ENCODE data around the gene NUMB. TPM values are rescaled to one million over a fixed set of nuclear protein-coding genes. Genes with fewer than 3 reads are reported as not detected.
"Not testable (repeated sequence)": the region's sequence is repeated elsewhere in the genome, so short reads cannot be mapped to it uniquely, and the experiment has no call there.

Gene NUMB
- total RNA-seq, 2 experiments from 2014 or later = 27.9 to 31.5 TPM

- no peaks in the 10 kb centered on the region for H3K9me3 Mint-ChIP-seq
- TF ChIP-seq, protein P1, sequence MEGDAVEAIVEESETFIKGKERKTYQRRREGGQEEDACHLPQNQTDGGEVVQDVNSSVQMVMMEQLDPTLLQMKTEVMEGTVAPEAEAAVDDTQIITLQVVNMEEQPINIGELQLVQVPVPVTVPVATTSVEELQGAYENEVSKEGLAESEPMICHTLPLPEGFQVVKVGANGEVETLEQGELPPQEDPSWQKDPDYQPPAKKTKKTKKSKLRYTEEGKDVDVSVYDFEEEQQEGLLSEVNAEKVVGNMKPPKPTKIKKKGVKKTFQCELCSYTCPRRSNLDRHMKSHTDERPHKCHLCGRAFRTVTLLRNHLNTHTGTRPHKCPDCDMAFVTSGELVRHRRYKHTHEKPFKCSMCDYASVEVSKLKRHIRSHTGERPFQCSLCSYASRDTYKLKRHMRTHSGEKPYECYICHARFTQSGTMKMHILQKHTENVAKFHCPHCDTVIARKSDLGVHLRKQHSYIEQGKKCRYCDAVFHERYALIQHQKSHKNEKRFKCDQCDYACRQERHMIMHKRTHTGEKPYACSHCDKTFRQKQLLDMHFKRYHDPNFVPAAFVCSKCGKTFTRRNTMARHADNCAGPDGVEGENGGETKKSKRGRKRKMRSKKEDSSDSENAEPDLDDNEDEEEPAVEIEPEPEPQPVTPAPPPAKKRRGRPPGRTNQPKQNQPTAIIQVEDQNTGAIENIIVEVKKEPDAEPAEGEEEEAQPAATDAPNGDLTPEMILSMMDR (IDR thresholded peaks at IDR 0.05) = no peak
- ATAC-seq (ENCODE audit: poor library complexity) (no peak), DNase-seq (no peak)
- Histone ChIP-seq H3K4me1 (ENCODE audit: insufficient read depth, low read length) (no peaks in the 10 kb centered on the region), H3K4me3 (ENCODE audit: low read length) (no peak overlapping the region), H3K27ac (ENCODE audit: low read depth in 1 of 2, low read length in 2 of 2) (no peak overlapping the region), H3K36me3 (ENCODE audit: insufficient read depth, low read length) (no peaks in the 10 kb centered on the region), H3K27me3 (ENCODE audit: control insufficient read depth in 1 of 2, insufficient read depth in 2 of 2, low read length in 2 of 2) (no peaks in the 10 kb centered on the region), H3K9me3 (ENCODE audit: control insufficient read depth in 1 of 2, insufficient read depth in 1 of 2, low read length in 2 of 2) (no peaks in the 10 kb centered on the region)
- H3K27ac Mint-ChIP-seq = no peak overlapping the region
- intact Hi-C loops (cut with DNase I, micrococcal nuclease) = no loop called here
- ChIA-PET CTCF (no interaction called here), POLR2A (no interaction called here)
- peaks cover 16% of the 10 kb centered on the region for H3K36me3 Mint-ChIP-seq (ENCODE audit: low read depth)
- H3K27me3 Mint-ChIP-seq = no peaks in the 10 kb centered on the region
- H3K4me3 Mint-ChIP-seq = no peak overlapping the region
- H3K4me1 Mint-ChIP-seq (ENCODE audit: low read depth) = peaks cover 18% of the 10 kb centered on the region
Observed at GRCh38 chr14:73393375-73393774, 65.0 kb downstream of the NUMB start.

DNA sequence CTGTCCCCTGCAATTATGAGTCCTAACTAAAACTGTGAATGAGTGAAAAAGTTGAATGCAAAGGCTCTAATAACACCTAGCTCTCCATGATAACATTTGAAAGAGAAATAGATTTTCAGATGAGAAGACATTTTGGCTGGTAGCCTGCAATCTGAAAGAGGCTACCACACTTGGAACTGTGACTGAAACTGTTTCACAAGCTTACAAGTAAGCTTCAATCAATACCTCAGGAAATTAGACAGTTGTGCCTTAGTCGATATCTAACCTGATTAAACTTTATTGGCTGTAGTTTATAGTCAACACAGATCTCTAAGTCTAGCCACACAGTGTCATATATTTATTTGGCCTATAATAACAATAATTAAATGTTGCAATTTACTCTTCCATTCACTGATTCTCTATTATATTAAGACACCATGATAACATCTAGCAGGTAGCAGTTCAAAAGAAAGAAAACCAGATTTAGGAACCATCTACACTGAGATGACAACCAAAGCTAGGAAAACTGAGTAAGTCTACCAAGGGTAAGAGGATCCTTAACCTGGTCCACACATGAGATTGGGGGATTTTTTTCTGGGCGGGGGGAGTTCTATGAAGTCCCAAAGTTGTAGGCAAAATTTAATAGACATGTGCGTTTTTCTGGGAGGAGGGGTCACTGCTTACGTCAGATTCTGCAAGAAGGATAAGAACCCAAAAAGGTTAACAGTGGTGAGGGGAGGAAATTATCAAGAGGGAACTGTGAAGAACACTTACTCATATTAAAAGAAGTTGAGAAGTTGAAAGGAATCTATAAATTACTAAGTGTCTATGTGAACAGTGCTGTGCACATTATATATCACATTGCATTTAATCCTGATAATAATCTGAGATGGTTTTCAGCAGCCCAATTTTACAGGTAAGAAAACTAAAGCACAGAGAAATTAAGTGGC lies 65.8 kb downstream of the NUMB start:
- CTCF ChIA-PET = no interaction called here
- no peak for ATAC-seq (ENCODE audit: poor library complexity)
- H3K4me1 Mint-ChIP-seq (ENCODE audit: low read depth) = peaks cover 18% of the 10 kb centered on the region

DNA sequence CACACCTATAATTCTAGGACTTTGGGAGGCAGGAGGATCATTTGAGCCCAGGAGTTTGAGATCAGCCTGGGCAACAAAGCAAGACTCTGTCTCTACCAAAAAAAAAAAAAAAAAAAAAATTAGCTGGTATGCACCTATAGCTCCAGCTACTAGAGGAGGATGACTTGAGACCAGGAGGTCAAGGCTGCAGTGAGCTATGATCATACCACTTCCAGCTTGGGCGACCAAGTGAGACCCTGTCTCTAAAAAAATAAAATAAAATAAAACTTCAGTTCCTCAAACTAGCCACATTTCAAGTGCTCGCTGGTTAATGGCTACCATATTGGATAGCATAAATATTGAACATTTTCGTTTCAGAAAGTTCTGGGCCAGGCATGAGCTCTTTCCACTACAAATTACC lies 70.5 kb downstream of the NUMB start:
- H3K9me3 Mint-ChIP-seq; H3K27me3 Mint-ChIP-seq; H3K27ac Mint-ChIP-seq; H3K36me3 ChIP-seq (ENCODE audit: insufficient read depth, low read length); H3K4me1 ChIP-seq (ENCODE audit: insufficient read depth, low read length); DNase-seq; intact Hi-C loops (cut with DNase I, micrococcal nuclease); H3K27ac ChIP-seq (ENCODE audit: low read depth in 1 of 2, low read length in 2 of 2); H3K4me3 Mint-ChIP-seq; CTCF ChIA-PET; H3K4me3 ChIP-seq (ENCODE audit: low read length); H3K27me3 ChIP-seq (ENCODE audit: control insufficient read depth in 1 of 2, insufficient read depth in 2 of 2, low read length in 2 of 2); ATAC-seq (ENCODE audit: poor library complexity): not testable (repeated sequence)
- peaks cover 37% of the 10 kb centered on the region for H3K36me3 Mint-ChIP-seq (ENCODE audit: low read depth)
- POLR2A ChIA-PET = interaction anchor here (0.6 kb wide), 1 partner anchor 13 kb away, joined by 3 read pairs; no protein-coding TSS in a partner anchor
- H3K4me1 Mint-ChIP-seq (ENCODE audit: low read depth) = peaks cover 10% of the 10 kb centered on the region
- peaks cover 11 to 16% of the 10 kb centered on the region in 2 experiments for H3K9me3 ChIP-seq (ENCODE audit: control insufficient read depth in 1 of 2, insufficient read depth in 1 of 2, low read length in 2 of 2)

More for the DNA sequence above, 65.8 kb downstream of the NUMB start:
- Mint-ChIP-seq H3K36me3 (ENCODE audit: low read depth) (peaks cover 16% of the 10 kb centered on the region), H3K4me3 (no peak overlapping the region), H3K27me3 (no peaks in the 10 kb centered on the region), H3K9me3 (no peaks in the 10 kb centered on the region), H3K27ac (no peak overlapping the region)
- Histone ChIP-seq H3K4me1 (ENCODE audit: insufficient read depth, low read length) (no peaks in the 10 kb centered on the region), H3K27me3 (ENCODE audit: control insufficient read depth in 1 of 2, insufficient read depth in 2 of 2, low read length in 2 of 2) (no peaks in the 10 kb centered on the region), H3K4me3 (ENCODE audit: low read length) (no peak overlapping the region), H3K9me3 (ENCODE audit: control insufficient read depth in 1 of 2, insufficient read depth in 1 of 2, low read length in 2 of 2) (no peaks in the 10 kb centered on the region), H3K36me3 (ENCODE audit: insufficient read depth, low read length) (no peaks in the 10 kb centered on the region), H3K27ac (ENCODE audit: low read depth in 1 of 2, low read length in 2 of 2) (no peak overlapping the region)
- TF ChIP-seq, protein P1 (IDR thresholded peaks at IDR 0.05) = no peak
- POLR2A ChIA-PET = no interaction called here
- DNase-seq = no peak
- intact Hi-C loops (cut with DNase I, micrococcal nuclease) = no loop called here

All from CD4-positive, alpha-beta T cell (primary cell).